PC-9 (cell line): ENCODE measurements around the gene NOS1. TPM values are rescaled to one million over a fixed set of nuclear protein-coding genes. Genes with fewer than 3 reads are reported as not detected.

ENCODE experiments used
- BruUV-seq: library from RNA; stranded (reverse); fragments of 400-500 nt; replicated peaks from 2 replicates; lab custom pipeline; 2021; lab: Mats Ljungman, UMichigan
- CTCF ChIA-PET: fragments of 300-600 bp; sonication (Branson Sonifier 250); formaldehyde crosslinking; loops from one replicate; lab custom pipeline; 2022; ENCODE audit warnings: antibody characterized with exemption; lab: Charles Lee
- POLR2A ChIA-PET: fragments of 300-600 bp; sonication (Branson Sonifier 250); formaldehyde crosslinking; loops from one replicate; lab custom pipeline; 2022; ENCODE audit warnings: antibody characterized with exemption; ENCODE audit not compliant: unreplicated experiment; lab: Charles Lee
- DNase-seq, 2 experiments: peaks; one replicate each; pipeline versions ENCODE4 v3.0.0 to v3.0.0-alpha.2; 2015 to 2022; ENCODE audit warnings: mixed read lengths in 1 of 2
- H2AFZ ChIP-seq: fragments of 200-600 bp; sonication (generic); 2 replicates; pipeline ENCODE4 v1.8.1; 2017; ENCODE audit warnings: antibody characterized with exemption
- H3F3A ChIP-seq: fragments of 200-600 bp; sonication (generic); 2 replicates; pipeline ENCODE4 v1.8.1; 2017; ENCODE audit warnings: antibody characterized with exemption, mild to moderate bottlenecking, low read depth; ENCODE audit not compliant: insufficient read depth
- H3K27ac ChIP-seq: fragments of 200-600 bp; sonication (generic); 2 replicates; pipeline ENCODE4 v1.6.1; 2016; ENCODE audit warnings: mixed run types
- H3K27me3 ChIP-seq: fragments of 200-600 bp; sonication (generic); 2 replicates; pipeline ENCODE4 v1.6.1; 2016; ENCODE audit warnings: low read depth, mixed run types; ENCODE audit not compliant: insufficient read depth
- H3K36me3 ChIP-seq: fragments of 200-600 bp; sonication (generic); 2 replicates; pipeline ENCODE4 v1.6.1; 2016; ENCODE audit warnings: low read depth, mixed run types
- H3K4me1 ChIP-seq: fragments of 200-600 bp; sonication (generic); replicated peaks from 2 replicates; pipeline ENCODE4 v1.6.1; 2016; ENCODE audit warnings: mixed run types; ENCODE audit not compliant: insufficient read depth
- H3K4me2 ChIP-seq: fragments of 200-600 bp; sonication (generic); 2 replicates; pipeline ENCODE4 v1.6.1; 2017; ENCODE audit warnings: mixed run types
- H3K4me3 ChIP-seq: fragments of 200-600 bp; sonication (generic); 2 replicates; pipeline ENCODE4 v1.6.1; 2016; ENCODE audit warnings: mixed run types
- H3K79me2 ChIP-seq: fragments of 200-600 bp; sonication (generic); 2 replicates; pipeline ENCODE4 v1.6.1; 2017; ENCODE audit warnings: low read depth, mixed run types
- H3K9me2 ChIP-seq: fragments of 200-600 bp; sonication (generic); 2 replicates; pipeline ENCODE4 v1.8.1; 2017; ENCODE audit warnings: mild to moderate bottlenecking; ENCODE audit not compliant: insufficient read depth
- H3K9me3 ChIP-seq: fragments of 200-600 bp; sonication (generic); 2 replicates; pipeline ENCODE4 v1.8.1; 2016; ENCODE audit warnings: low read depth; ENCODE audit not compliant: insufficient read depth
- H4K20me1 ChIP-seq: fragments of 200-600 bp; sonication (generic); 2 replicates; pipeline ENCODE4 v1.8.1; 2017; ENCODE audit not compliant: insufficient read depth
- EZH2 ChIP-seq: fragments of 200-600 bp; sonication (generic); IDR thresholded peaks from 2 replicates; pipeline ENCODE4 v1.8.0; 2017; ENCODE audit warnings: antibody characterized with exemption, low read depth
- intact Hi-C: fragments of 100-400 bp; cut with micrococcal nuclease; formaldehyde crosslinking; loops from one replicate; pipeline ENCODE4 v1.10.0; 2022; ENCODE audit not compliant: unreplicated experiment
- total RNA-seq: library from RNA; stranded (reverse); gene quantifications from 2 replicates; pipeline ENCODE4 v1.2.3, GENCODE V29; 2021
- TF ChIP-seq, protein P1 (sequence below): fragments of 200-600 bp; sonication (generic); conservative IDR thresholded peaks from 2 replicates; pipeline ENCODE4 v1.6.1; 2017; ENCODE audit warnings: mixed run types, antibody characterized with exemption, mild to moderate bottlenecking, moderate library complexity

Gene NOS1
- total RNA-seq, 1 experiment from 2014 or later, result not detected

DNA sequence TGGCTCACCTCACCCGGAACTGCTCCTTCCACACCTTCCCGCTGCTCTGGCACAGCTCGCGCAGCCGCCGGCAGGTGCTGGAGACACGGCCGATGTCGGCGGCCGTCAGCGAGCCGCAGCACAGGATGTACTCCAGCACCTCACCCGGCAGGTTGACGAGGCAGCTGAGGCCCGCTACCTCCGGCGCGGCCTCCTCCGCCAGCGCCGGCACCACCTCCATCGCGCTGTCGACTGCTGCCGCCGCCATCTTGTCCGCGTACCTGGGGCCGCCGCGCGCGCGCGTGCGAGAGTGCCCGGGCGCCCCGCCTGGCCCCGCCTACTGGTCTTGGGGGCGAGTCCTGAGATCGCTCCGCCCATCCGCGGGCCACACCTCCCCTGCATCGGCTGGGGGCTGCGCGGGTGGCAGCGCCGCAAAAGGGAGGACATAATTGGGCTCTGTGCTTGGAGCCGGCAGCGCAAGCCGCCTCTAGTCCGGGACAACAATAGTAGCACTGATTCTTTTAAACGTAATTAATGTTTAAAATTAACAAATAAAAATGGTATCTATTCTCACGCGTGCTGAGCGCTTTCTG lies 171.1 kb downstream of the NOS1 start, which contains the start of gene FBXO21:
FBXO21 (minus strand) TSS at position 261 of the 572 bp plus-strand sequence; CDS start at position 247, 14 bp downstream.
- peak within 1 kb of the TSS; percentile 83 for H3K4me2 ChIP-seq
- H3K27ac ChIP-seq, result no peak within 1 kb of the TSS
- no peaks in the 10 kb centered on the region; the same call in 1 of the 2 replicates for H3K36me3 ChIP-seq
- intact Hi-C loops, result no loop called here
- H3F3A ChIP-seq, result no peaks in the 10 kb centered on the region
- BruUV-seq, result no TSS peak
- no peaks in the 10 kb centered on the region for H3K9me3 ChIP-seq
- H3K79me2 ChIP-seq, result peaks cover 22% of the 10 kb centered on the region
- H3K9me2 ChIP-seq, result no peaks in the 10 kb centered on the region
- peak within 1 kb of the TSS; percentile 95 for H3K4me3 ChIP-seq
- DNase-seq, result peak; percentile 62 to 87
- H2AFZ ChIP-seq, result peak within 1 kb of the TSS; percentile 89
- 0 out of 2 replicates have a peak, but pooled peaks cover 3% of the 10 kb centered on the region for H4K20me1 ChIP-seq
- TF ChIP-seq EZH2, result no peak
- TF ChIP-seq, protein P1, sequence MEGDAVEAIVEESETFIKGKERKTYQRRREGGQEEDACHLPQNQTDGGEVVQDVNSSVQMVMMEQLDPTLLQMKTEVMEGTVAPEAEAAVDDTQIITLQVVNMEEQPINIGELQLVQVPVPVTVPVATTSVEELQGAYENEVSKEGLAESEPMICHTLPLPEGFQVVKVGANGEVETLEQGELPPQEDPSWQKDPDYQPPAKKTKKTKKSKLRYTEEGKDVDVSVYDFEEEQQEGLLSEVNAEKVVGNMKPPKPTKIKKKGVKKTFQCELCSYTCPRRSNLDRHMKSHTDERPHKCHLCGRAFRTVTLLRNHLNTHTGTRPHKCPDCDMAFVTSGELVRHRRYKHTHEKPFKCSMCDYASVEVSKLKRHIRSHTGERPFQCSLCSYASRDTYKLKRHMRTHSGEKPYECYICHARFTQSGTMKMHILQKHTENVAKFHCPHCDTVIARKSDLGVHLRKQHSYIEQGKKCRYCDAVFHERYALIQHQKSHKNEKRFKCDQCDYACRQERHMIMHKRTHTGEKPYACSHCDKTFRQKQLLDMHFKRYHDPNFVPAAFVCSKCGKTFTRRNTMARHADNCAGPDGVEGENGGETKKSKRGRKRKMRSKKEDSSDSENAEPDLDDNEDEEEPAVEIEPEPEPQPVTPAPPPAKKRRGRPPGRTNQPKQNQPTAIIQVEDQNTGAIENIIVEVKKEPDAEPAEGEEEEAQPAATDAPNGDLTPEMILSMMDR, result no peak
- CTCF ChIA-PET, result no interaction called here
- POLR2A ChIA-PET, result no interaction called here
- peaks cover 11% of the 10 kb centered on the region for H3K4me1 ChIP-seq
- no peaks in the 10 kb centered on the region for H3K27me3 ChIP-seq

DNA sequence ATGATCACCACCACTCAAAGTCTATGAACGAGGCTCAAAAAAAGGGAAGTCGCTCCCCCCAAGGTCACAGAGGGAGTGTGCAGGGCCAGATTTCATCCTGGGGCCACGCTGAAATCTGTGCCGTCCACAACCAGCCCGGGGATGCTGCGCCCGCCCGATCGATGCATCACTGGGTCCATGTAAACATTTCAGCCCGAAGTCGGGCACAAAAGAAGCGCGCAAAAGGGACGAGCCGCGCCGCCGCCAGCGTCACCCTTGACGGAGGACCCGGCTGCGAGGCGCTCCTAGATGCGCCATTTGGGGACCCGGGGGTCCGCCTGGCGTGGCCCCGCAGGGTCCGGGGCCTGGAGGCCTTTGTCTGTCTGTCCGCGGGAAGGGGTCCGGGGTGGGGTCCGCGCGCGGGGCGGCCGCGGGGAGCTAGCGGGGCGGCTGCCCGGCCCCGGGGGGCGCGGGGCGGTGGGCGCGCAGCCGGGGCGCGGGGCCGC lies 171.7 kb downstream of the NOS1 start:
- Histone ChIP-seq H4K20me1 (0 out of 2 replicates have a peak, but pooled peaks cover 3% of the 10 kb centered on the region), H3K4me2 (peak overlapping the region; percentile 83), H3K9me3 (no peaks in the 10 kb centered on the region), H3K27me3 (no peaks in the 10 kb centered on the region), H3K27ac (no peak overlapping the region), H3K36me3 (no peaks in the 10 kb centered on the region; the same call in 1 of the 2 replicates), H3F3A (no peaks in the 10 kb centered on the region), H3K4me3 (peak overlapping the region; percentile 95), H3K4me1 (peaks cover 11% of the 10 kb centered on the region), H3K9me2 (no peaks in the 10 kb centered on the region), H2AFZ (peak overlapping the region; percentile 88), H3K79me2 (peaks cover 22% of the 10 kb centered on the region)
- intact Hi-C loops, result no loop called here
- BruUV-seq, result no TSS peak
- peak in 1 of 2 experiments; percentile 22 for DNase-seq
- TF ChIP-seq, protein P1, result no peak
- no peak for TF ChIP-seq EZH2
- ChIA-PET CTCF (no interaction called here), POLR2A (no interaction called here)

DNA sequence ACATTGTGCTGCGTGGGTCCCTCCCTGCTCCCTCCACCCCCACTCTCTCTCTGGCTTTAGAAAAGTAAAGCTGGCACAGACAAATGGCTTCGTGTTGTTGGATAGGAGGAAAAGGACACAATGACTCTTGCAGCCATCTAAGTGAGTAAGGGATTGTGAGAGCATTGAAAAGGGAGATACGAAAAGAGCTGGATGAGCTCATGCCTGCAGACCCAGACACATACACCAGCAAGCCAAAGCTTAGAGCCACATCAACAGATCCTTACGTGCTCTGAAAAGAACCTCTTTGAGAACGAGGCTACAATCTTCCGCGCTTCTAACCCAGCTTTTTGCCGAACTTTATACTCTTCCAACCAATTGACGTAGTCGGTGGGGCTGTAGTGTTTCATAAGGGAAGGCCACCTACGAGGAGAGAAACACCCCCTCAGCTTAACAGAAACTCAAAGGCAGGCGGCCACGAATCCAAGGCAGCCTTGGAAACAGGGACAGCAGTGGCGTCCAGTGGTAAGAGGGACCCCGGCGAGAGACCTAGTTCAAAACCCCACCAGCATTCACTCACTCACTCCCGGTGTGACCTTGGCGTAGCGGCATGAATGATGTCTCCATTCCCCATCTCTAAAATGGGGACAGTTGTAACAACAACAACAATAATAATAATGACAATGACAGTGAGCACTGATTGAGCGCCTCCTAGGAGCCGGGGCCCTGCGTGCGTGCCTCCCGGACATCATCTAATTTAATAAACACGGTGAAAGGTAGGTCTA lies 172.3 kb downstream of the NOS1 start:
- BruUV-seq, result TSS peak; percentile 35
- no peak for DNase-seq
- Histone ChIP-seq H3K36me3 (peaks cover 3% of the 10 kb centered on the region; the same call in 1 of the 2 replicates), H3F3A (no peaks in the 10 kb centered on the region), H3K9me3 (no peaks in the 10 kb centered on the region; the same call in 1 of the 2 replicates), H3K27ac (no peak overlapping the region), H3K9me2 (no peaks in the 10 kb centered on the region), H3K4me3 (peak overlapping the region; percentile 95), H3K4me1 (peaks cover 11% of the 10 kb centered on the region), H3K4me2 (peak overlapping the region; percentile 83), H3K27me3 (no peaks in the 10 kb centered on the region), H3K79me2 (peaks cover 22% of the 10 kb centered on the region), H4K20me1 (0 out of 2 replicates have a peak, but pooled peaks cover 3% of the 10 kb centered on the region), H2AFZ (peak overlapping the region; percentile 88)
- intact Hi-C loops, result no loop called here
- TF ChIP-seq EZH2, result no peak
- TF ChIP-seq, protein P1, result no peak
- CTCF ChIA-PET, result no interaction called here
- POLR2A ChIA-PET, result no interaction called here
